Adrenal gland (tissue), 5 donors: ENCODE data around the gene GNAO1.

ENCODE experiments used
- POLR2A ChIP-seq, 2 donors: fragments of 450-650 bp; IDR thresholded peaks; one replicate each; pipeline ENCODE4 v1.6.1; 2017; ENCODE audit warnings: antibody characterized with exemption in 2 of 2, mild to moderate bottlenecking in 2 of 2, moderate library complexity in 1 of 2
- TF ChIP-seq, protein P1 (sequence below), 6 experiments: fragments of 450-650 bp in 4 of 6; fragments of 200-600 bp in 2 of 6; sonication (generic) in 1 of 6; IDR thresholded peaks; 1 replicate in 5 of 6; 2 replicates in 1 of 6; pipeline versions ENCODE4 v1.5.1 to v1.8.0; 2016 to 2021; ENCODE audit warnings: antibody characterized with exemption in 6 of 6, mild to moderate bottlenecking in 2 of 6, moderate library complexity in 1 of 6
- donor health status: DM: no; HTN: no; CAD: no.

DNA sequence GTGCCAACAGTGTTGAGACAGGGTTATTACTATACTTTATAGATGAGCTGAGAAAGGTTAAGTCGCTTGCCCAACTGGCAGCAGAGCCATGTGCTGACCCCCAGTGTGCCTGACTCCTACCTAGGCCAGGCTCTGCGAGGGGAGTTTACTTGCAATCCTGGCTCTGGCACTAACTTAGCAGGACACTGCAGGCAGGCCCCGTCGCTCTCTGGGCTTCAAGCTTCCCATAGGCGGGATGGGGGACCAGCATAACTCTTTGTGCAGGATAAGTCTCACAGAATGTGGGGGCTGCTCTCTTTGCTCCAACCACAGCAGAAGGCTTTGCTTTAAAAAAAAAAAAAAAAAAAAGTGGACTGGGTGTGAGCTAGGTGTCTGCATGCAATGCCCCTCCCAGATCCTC lies 102.7 kb downstream of the GNAO1 start:
- TF ChIP-seq, protein P1, sequence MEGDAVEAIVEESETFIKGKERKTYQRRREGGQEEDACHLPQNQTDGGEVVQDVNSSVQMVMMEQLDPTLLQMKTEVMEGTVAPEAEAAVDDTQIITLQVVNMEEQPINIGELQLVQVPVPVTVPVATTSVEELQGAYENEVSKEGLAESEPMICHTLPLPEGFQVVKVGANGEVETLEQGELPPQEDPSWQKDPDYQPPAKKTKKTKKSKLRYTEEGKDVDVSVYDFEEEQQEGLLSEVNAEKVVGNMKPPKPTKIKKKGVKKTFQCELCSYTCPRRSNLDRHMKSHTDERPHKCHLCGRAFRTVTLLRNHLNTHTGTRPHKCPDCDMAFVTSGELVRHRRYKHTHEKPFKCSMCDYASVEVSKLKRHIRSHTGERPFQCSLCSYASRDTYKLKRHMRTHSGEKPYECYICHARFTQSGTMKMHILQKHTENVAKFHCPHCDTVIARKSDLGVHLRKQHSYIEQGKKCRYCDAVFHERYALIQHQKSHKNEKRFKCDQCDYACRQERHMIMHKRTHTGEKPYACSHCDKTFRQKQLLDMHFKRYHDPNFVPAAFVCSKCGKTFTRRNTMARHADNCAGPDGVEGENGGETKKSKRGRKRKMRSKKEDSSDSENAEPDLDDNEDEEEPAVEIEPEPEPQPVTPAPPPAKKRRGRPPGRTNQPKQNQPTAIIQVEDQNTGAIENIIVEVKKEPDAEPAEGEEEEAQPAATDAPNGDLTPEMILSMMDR (IDR thresholded peaks at IDR 0.05), result no peak
- no peak for TF ChIP-seq POLR2A (IDR thresholded peaks at IDR 0.05)
